ENCODE measurements around the gene SLC24A3. TPM values are rescaled to one million over a fixed set of nuclear protein-coding genes. Genes with fewer than 3 reads are reported as not detected.

The SLC24A3 gene
- total and polyA plus RNA-seq, 2 of the 13 experiments (the other 11 are each of a cell fraction or from before 2014, with no cell fraction given) = not detected

- TF ChIP-seq TRAFD1 (CRISPR knock-in tag; IDR thresholded peaks at IDR 0.05; ENCODE audit: borderline replicate concordance) = no peak
- TF ChIP-seq IRF9 (CRISPR knock-in tag; IDR thresholded peaks at IDR 0.05; ENCODE audit: borderline replicate concordance) = 0 out of 2 replicates have a peak, but pooled peaks have one; percentile 64
- TF ChIP-seq KDM2A (CRISPR knock-in tag; IDR thresholded peaks at IDR 0.05; ENCODE audit: borderline replicate concordance, low read depth) = peak; percentile 84; the same call in 1 of the 2 replicates
- peak; percentile 47 for TF ChIP-seq RAD21 (CRISPR knock-in tag; IDR thresholded peaks at IDR 0.05)
- TF ChIP-seq JUNB (CRISPR knock-in tag; IDR thresholded peaks at IDR 0.05; ENCODE audit: borderline replicate concordance) = no peak
- peak; percentile 38; the same call in 1 of the 2 replicates for TF ChIP-seq ZNF350 (CRISPR knock-in tag; IDR thresholded peaks at IDR 0.05; ENCODE audit: borderline replicate concordance, low read depth)
- TF ChIP-seq MTERF4 (CRISPR knock-in tag; IDR thresholded peaks at IDR 0.05) = 0 out of 2 replicates have a peak, but pooled peaks have one; percentile 30
- TF ChIP-seq THRA (CRISPR knock-in tag; IDR thresholded peaks at IDR 0.05; ENCODE audit: borderline replicate concordance) = 0 out of 2 replicates have a peak, but pooled peaks have one; percentile 20
- TF ChIP-seq ZBTB34 (CRISPR knock-in tag; IDR thresholded peaks at IDR 0.05) = no peak
- TF ChIP-seq ELF3 (CRISPR knock-in tag; IDR thresholded peaks at IDR 0.05) = 0 out of 2 replicates have a peak, but pooled peaks have one; percentile 30
- TF ChIP-seq ZNF790 (CRISPR knock-in tag; IDR thresholded peaks at IDR 0.05; ENCODE audit: borderline replicate concordance) = 0 out of 2 replicates have a peak, but pooled peaks have one; percentile 25
- peak; percentile 96 for TF ChIP-seq SMC3 (IDR thresholded peaks at IDR 0.05; ENCODE audit: low read length)
- 0 out of 2 replicates have a peak, but pooled peaks have one; percentile 55 for TF ChIP-seq EZH2 (conservative IDR thresholded peaks at IDR 0.05; ENCODE audit: low read depth, low read length)
- TF ChIP-seq ZBTB25 (CRISPR knock-in tag; IDR thresholded peaks at IDR 0.05) = 0 out of 2 replicates have a peak, but pooled peaks have one; percentile 32
- TF ChIP-seq KLF12 (CRISPR knock-in tag; IDR thresholded peaks at IDR 0.05; ENCODE audit: borderline replicate concordance) = no peak
- TF ChIP-seq FOSL2 (CRISPR knock-in tag; IDR thresholded peaks at IDR 0.05) = peak; percentile 24; the same call in 1 of the 2 replicates
- TF ChIP-seq NRL (CRISPR knock-in tag; IDR thresholded peaks at IDR 0.05; ENCODE audit: borderline replicate concordance) = 0 out of 2 replicates have a peak, but pooled peaks have one; percentile 51
- 0 out of 2 replicates have a peak, but pooled peaks have one; percentile 51 for TF ChIP-seq ZNF614 (CRISPR knock-in tag; IDR thresholded peaks at IDR 0.05; ENCODE audit: borderline replicate concordance)
Measured at GRCh38 chr20:19205981-19206396, 6.5 kb upstream of the SLC24A3 start (continued).
